ENCODE results near the gene PATL2.

Gene PATL2

DNA sequence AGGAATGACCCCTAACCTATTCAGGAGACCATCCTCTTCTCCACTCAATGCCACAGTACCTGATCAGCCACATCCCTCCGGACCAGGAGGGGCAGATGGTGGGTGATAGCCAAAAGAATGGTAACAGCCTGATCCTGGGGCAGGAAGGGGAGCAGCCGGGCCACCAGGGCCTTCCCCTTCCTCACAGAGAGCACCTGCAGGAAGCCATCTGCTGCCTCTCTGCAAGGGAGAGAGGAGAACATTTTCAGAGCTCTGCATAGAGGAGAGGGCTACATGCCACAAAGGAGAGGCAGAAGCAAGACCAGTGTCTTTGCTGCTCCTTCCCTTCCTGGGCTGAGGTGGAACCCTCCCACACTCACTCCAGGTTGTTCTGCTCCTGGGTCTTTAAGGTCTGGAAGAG is 42.2 kb downstream of the PATL2 start:
- H3K36me3 ChIP-seq (ENCODE audit: control insufficient read depth, insufficient read depth, low read length) = no peaks in the 10 kb centered on the region
- H3K27ac ChIP-seq = no peak overlapping the region
- H3K4me3 ChIP-seq (ENCODE audit: low read depth, low read length) = no peak overlapping the region
- no peak overlapping the region for H3K4me2 ChIP-seq (ENCODE audit: low read length)
- no peaks in the 10 kb centered on the region for H3K4me1 ChIP-seq
- no peak overlapping the region for H2AFZ ChIP-seq
- H3K9ac ChIP-seq = no peak overlapping the region
- no peaks in the 10 kb centered on the region for H3K9me3 ChIP-seq (ENCODE audit: control insufficient read depth, low read length)
- no peaks in the 10 kb centered on the region for H3K27me3 ChIP-seq (ENCODE audit: control insufficient read depth, insufficient read depth, low read length)
- TF ChIP-seq, protein P1, sequence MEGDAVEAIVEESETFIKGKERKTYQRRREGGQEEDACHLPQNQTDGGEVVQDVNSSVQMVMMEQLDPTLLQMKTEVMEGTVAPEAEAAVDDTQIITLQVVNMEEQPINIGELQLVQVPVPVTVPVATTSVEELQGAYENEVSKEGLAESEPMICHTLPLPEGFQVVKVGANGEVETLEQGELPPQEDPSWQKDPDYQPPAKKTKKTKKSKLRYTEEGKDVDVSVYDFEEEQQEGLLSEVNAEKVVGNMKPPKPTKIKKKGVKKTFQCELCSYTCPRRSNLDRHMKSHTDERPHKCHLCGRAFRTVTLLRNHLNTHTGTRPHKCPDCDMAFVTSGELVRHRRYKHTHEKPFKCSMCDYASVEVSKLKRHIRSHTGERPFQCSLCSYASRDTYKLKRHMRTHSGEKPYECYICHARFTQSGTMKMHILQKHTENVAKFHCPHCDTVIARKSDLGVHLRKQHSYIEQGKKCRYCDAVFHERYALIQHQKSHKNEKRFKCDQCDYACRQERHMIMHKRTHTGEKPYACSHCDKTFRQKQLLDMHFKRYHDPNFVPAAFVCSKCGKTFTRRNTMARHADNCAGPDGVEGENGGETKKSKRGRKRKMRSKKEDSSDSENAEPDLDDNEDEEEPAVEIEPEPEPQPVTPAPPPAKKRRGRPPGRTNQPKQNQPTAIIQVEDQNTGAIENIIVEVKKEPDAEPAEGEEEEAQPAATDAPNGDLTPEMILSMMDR (IDR thresholded peaks at IDR 0.05) = no peak
- H3K79me2 ChIP-seq = no peaks in the 10 kb centered on the region

DNA sequence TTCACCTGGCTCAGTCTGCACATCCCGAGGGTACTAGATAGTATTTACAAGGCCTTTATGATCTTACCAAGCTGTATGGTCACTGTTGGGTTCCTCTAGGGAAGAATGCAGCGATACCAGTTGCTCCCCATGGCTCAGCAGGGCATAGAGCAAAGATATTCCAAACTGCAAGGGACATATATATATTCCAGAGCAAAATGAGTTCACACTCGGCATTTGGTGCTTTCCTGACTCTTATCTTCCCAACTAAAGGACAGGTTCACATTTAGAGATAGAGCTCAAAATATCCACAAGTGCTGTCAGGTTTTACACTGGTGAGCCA is 44.1 kb downstream of the PATL2 start:
- H3K79me2 ChIP-seq = no peaks in the 10 kb centered on the region
- H3K27ac ChIP-seq = no peak overlapping the region
- H3K9me3 ChIP-seq (ENCODE audit: control insufficient read depth, low read length) = no peaks in the 10 kb centered on the region
- H3K4me2 ChIP-seq (ENCODE audit: low read length) = no peak overlapping the region
- no peak overlapping the region for H3K9ac ChIP-seq
- H2AFZ ChIP-seq = no peak overlapping the region
- no peaks in the 10 kb centered on the region for H3K4me1 ChIP-seq
- no peaks in the 10 kb centered on the region for H3K36me3 ChIP-seq (ENCODE audit: control insufficient read depth, insufficient read depth, low read length)
- H3K27me3 ChIP-seq (ENCODE audit: control insufficient read depth, insufficient read depth, low read length) = no peaks in the 10 kb centered on the region
- H3K4me3 ChIP-seq (ENCODE audit: low read depth, low read length) = no peak overlapping the region
- TF ChIP-seq, protein P1 (IDR thresholded peaks at IDR 0.05) = no peak

DNA sequence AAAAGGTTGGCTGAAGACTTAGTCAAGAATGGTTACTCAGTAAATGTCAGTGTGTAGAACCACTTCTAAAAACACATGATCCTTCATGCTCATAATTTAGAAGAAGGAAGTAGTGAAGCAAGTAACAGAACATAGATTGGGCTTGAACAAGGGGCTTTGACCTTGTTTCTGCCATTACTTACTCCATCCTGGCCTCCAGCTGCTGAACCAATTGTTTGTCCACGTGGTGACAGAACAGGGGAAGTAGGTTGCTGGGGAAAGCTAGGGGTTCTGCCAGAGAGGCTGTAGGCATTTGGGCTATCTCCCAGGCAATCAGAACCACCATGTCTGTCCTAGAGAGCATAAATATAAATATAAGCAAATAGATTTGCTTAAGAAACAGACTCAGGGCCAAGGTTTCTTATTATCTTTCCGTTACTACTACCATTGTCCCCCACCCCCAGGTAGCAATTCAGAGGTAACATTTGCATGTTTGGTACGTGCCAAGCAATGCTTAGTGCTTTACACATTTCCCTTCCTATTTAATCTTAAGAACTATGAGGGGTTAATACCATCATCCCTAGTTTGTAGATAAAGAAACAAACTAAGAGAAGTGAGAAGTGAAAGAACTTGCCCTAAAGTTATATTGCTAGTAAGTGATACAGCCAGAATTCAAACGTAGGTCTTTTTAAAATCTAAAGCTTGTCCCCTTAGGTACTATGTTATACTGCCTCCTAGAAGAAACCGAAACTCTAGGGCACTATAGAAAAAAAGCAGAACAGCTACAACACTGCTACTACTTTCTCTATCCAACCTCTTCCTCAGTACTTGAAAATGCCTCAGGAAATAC is 44.7 kb downstream of the PATL2 start:
- TF ChIP-seq, protein P1 (IDR thresholded peaks at IDR 0.05) = no peak
- H3K79me2 ChIP-seq = no peaks in the 10 kb centered on the region
- no peak overlapping the region for H3K4me3 ChIP-seq (ENCODE audit: low read depth, low read length)
- H3K4me2 ChIP-seq (ENCODE audit: low read length) = no peak overlapping the region
- no peaks in the 10 kb centered on the region for H3K27me3 ChIP-seq (ENCODE audit: control insufficient read depth, insufficient read depth, low read length)
- H3K27ac ChIP-seq = no peak overlapping the region
- no peaks in the 10 kb centered on the region for H3K9me3 ChIP-seq (ENCODE audit: control insufficient read depth, low read length)
- no peaks in the 10 kb centered on the region for H3K4me1 ChIP-seq
- H3K9ac ChIP-seq = no peak overlapping the region
- no peak overlapping the region for H2AFZ ChIP-seq
- H3K36me3 ChIP-seq (ENCODE audit: control insufficient read depth, insufficient read depth, low read length) = no peaks in the 10 kb centered on the region

DNA sequence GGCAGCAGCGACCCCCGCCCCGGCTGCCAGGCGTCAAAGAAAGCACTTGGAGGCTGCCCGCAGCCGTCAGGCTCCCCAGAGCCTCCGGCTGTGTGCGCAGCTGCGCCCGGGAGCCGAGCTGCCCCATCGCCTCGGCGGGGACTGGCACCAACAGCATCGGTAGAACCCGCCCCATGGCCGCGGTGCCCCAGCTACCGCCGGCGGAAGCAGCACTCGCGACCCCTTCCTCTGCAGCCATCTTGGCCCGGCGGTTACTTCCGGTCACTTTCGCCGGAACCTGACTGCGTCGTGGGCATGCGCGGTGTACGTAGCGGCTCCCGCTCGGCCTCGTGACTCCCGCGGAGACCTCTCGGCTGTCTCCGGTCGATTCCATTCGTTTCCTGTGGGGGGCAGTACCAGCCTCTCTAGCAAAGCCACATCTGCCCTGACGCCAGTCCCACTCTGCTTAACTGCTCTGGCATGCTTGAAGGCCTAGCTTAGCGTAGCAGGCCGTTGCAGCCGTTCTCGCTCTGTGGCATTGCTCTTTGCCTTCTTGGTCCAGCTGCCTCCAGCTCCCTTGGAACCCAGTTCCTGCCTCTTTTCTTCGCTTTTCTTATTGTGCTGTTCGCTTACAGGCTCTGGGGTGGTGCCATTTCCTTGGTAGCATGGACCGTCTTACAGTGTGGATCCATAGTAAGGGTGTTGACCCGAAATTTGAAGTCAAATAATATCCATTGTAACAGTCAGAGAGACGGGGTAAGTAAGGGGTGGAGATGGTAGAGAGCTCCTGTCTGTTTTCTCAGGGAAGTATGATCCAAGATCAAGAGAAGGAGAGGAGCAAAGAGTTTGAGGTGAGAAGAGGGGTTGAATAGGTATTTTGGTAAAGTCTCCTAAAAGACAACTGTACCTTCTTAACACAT is 47.5 kb downstream of the PATL2 start, which contains the start of gene SPG11:
Gene SPG11 (minus strand): TSS at position 253 of the 899 bp plus-strand sequence. CDS start 15 bp downstream, at position 238.
- no peaks in the 10 kb centered on the region for H3K4me1 ChIP-seq
- H3K27me3 ChIP-seq (ENCODE audit: control insufficient read depth, insufficient read depth, low read length) = no peaks in the 10 kb centered on the region
- H3K4me2 ChIP-seq (ENCODE audit: low read length) = peak within 1 kb of the TSS; percentile 84
- no peaks in the 10 kb centered on the region for H3K36me3 ChIP-seq (ENCODE audit: control insufficient read depth, insufficient read depth, low read length)
- peak within 1 kb of the TSS; percentile 95 for H3K27ac ChIP-seq
- H3K9ac ChIP-seq = peak within 1 kb of the TSS; percentile 23
- TF ChIP-seq, protein P1 (IDR thresholded peaks at IDR 0.05) = peak; percentile 85
- no peaks in the 10 kb centered on the region for H3K9me3 ChIP-seq (ENCODE audit: control insufficient read depth, low read length)
- peak within 1 kb of the TSS; percentile 93 for H3K4me3 ChIP-seq (ENCODE audit: low read depth, low read length)
- H3K79me2 ChIP-seq = no peaks in the 10 kb centered on the region
- peak within 1 kb of the TSS; percentile 75 for H2AFZ ChIP-seq
